Measurements from ENCODE around the gene ROBO2.

DNA sequence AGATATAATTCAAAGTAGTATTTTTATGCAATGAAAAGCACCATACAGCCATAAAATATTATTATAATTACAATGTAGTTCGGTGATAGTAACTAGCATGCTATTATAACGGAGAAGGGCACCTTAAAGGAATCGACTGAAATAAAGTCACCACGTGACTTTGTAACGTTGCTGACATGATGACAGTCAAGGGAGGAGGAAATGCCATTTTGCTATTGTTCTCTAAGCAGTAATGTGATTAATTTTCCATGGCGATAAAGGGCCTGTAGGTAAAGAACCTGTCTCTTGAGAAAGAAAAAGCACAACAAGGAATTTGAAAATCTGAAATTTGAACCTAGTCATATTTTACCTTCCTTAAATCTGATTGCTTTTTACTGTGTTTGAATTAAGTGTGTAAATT is 526.2 kb downstream of the ROBO2 start:
- no peak for TF ChIP-seq RAD21 (conservative IDR thresholded peaks at IDR 0.05 in 1 of 2, IDR thresholded peaks at IDR 0.05 in 1 of 2)
- TF ChIP-seq POLR2A (IDR thresholded peaks at IDR 0.05; ENCODE audit: low read length): no peak
- TF ChIP-seq MAFK (IDR thresholded peaks at IDR 0.05; ENCODE audit: partially characterized antibody): no peak
- TF ChIP-seq JUN (IDR thresholded peaks at IDR 0.05): no peak
- TF ChIP-seq, protein P1, sequence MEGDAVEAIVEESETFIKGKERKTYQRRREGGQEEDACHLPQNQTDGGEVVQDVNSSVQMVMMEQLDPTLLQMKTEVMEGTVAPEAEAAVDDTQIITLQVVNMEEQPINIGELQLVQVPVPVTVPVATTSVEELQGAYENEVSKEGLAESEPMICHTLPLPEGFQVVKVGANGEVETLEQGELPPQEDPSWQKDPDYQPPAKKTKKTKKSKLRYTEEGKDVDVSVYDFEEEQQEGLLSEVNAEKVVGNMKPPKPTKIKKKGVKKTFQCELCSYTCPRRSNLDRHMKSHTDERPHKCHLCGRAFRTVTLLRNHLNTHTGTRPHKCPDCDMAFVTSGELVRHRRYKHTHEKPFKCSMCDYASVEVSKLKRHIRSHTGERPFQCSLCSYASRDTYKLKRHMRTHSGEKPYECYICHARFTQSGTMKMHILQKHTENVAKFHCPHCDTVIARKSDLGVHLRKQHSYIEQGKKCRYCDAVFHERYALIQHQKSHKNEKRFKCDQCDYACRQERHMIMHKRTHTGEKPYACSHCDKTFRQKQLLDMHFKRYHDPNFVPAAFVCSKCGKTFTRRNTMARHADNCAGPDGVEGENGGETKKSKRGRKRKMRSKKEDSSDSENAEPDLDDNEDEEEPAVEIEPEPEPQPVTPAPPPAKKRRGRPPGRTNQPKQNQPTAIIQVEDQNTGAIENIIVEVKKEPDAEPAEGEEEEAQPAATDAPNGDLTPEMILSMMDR (IDR thresholded peaks at IDR 0.05): no peak
- TF ChIP-seq, protein P2, sequence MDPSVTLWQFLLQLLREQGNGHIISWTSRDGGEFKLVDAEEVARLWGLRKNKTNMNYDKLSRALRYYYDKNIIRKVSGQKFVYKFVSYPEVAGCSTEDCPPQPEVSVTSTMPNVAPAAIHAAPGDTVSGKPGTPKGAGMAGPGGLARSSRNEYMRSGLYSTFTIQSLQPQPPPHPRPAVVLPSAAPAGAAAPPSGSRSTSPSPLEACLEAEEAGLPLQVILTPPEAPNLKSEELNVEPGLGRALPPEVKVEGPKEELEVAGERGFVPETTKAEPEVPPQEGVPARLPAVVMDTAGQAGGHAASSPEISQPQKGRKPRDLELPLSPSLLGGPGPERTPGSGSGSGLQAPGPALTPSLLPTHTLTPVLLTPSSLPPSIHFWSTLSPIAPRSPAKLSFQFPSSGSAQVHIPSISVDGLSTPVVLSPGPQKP (IDR thresholded peaks at IDR 0.05; ENCODE audit: low read depth, low read length): no peak
- TF ChIP-seq RCOR1 (IDR thresholded peaks at IDR 0.05; ENCODE audit: low read depth, low read length): no peak
- TF ChIP-seq, protein P3, sequence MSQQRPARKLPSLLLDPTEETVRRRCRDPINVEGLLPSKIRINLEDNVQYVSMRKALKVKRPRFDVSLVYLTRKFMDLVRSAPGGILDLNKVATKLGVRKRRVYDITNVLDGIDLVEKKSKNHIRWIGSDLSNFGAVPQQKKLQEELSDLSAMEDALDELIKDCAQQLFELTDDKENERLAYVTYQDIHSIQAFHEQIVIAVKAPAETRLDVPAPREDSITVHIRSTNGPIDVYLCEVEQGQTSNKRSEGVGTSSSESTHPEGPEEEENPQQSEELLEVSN (IDR thresholded peaks at IDR 0.05; ENCODE audit: borderline replicate concordance, low read depth): no peak
- TF ChIP-seq SMC3 (IDR thresholded peaks at IDR 0.05): no peak
- TF ChIP-seq CHD2 (IDR thresholded peaks at IDR 0.05; ENCODE audit: low read length, partially characterized antibody): no peak
- TF ChIP-seq, protein P4, sequence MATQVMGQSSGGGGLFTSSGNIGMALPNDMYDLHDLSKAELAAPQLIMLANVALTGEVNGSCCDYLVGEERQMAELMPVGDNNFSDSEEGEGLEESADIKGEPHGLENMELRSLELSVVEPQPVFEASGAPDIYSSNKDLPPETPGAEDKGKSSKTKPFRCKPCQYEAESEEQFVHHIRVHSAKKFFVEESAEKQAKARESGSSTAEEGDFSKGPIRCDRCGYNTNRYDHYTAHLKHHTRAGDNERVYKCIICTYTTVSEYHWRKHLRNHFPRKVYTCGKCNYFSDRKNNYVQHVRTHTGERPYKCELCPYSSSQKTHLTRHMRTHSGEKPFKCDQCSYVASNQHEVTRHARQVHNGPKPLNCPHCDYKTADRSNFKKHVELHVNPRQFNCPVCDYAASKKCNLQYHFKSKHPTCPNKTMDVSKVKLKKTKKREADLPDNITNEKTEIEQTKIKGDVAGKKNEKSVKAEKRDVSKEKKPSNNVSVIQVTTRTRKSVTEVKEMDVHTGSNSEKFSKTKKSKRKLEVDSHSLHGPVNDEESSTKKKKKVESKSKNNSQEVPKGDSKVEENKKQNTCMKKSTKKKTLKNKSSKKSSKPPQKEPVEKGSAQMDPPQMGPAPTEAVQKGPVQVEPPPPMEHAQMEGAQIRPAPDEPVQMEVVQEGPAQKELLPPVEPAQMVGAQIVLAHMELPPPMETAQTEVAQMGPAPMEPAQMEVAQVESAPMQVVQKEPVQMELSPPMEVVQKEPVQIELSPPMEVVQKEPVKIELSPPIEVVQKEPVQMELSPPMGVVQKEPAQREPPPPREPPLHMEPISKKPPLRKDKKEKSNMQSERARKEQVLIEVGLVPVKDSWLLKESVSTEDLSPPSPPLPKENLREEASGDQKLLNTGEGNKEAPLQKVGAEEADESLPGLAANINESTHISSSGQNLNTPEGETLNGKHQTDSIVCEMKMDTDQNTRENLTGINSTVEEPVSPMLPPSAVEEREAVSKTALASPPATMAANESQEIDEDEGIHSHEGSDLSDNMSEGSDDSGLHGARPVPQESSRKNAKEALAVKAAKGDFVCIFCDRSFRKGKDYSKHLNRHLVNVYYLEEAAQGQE (IDR thresholded peaks at IDR 0.05): no peak
- TF ChIP-seq CEBPB (IDR thresholded peaks at IDR 0.05): no peak
- TF ChIP-seq GATA3 (IDR thresholded peaks at IDR 0.05; ENCODE audit: borderline replicate concordance): no peak
- no peak for TF ChIP-seq PHF8 (IDR thresholded peaks at IDR 0.05; ENCODE audit: borderline replicate concordance, low read depth)
